Activated T-cell treated with anti-CD3 and anti-CD28 coated beads, Interleukin-2, amount 50 U/mL, for 48 hours (primary cell): Measurements from ENCODE around the gene ENG.
"Not testable (repeated sequence)": the region's sequence is repeated elsewhere in the genome, so short reads cannot be mapped to it uniquely, and the experiment has no call there.

Source experiments
- DNase-seq, 2 experiments: peaks; one replicate each; pipeline ENCODE4 v3.0.0-alpha.2; 2020

The ENG gene

GRCh38 chr9:127790094-127790855 is 64.2 kb downstream of the ENG start:
- DNase-seq = no peak

GRCh38 chr9:127789179-127789578 is 65.3 kb downstream of the ENG start:
- DNase-seq = no peak

GRCh38 chr9:127788337-127789011 is 66.0 kb downstream of the ENG start:
- DNase-seq = peak; percentile 83 to 85

GRCh38 chr9:127786773-127787104 is 67.7 kb downstream of the ENG start:
- DNase-seq = no peak

- DNase-seq = peak; percentile 96 to 97
Measured at GRCh38 chr9:127785933-127786772, 68.3 kb downstream of the ENG start, which contains the start of gene CDK9. Gene CDK9, plus strand, starts transcription at chr9:127786034. Its CDS starts 115 bp downstream, at chr9:127786149.

GRCh38 chr9:127785023-127785932 is 69.2 kb downstream of the ENG start:
- peak; percentile 94 for DNase-seq

- DNase-seq = peak; percentile 83 to 84
Measured at GRCh38 chr9:127783111-127784008, 71.1 kb downstream of the ENG start.

GRCh38 chr9:127781806-127782205 is 72.7 kb downstream of the ENG start:
- DNase-seq = peak in 1 of 2 experiments; percentile 38

GRCh38 chr9:127780909-127781308 is 73.5 kb downstream of the ENG start:
- DNase-seq = not testable (repeated sequence)

- peak in 1 of 2 experiments; percentile 36 for DNase-seq
Measured at GRCh38 chr9:127780126-127780885, 74.2 kb downstream of the ENG start.

GRCh38 chr9:127779136-127779981 is 75.1 kb downstream of the ENG start:
- peak; percentile 74 to 76 for DNase-seq

GRCh38 chr9:127778280-127779135 is 76.0 kb downstream of the ENG start, which contains the start of gene SH2D3C:
Gene SH2D3C, minus strand, starts transcription at chr9:127778666. Its CDS starts 39 bp downstream, at chr9:127778627.
- DNase-seq = peak; percentile 73 to 76

GRCh38 chr9:127777368-127777980 is 77.0 kb downstream of the ENG start:
- peak in 1 of 2 experiments; percentile 46 for DNase-seq

GRCh38 chr9:127776924-127777289 is 77.6 kb downstream of the ENG start:
- peak; percentile 62 to 65 for DNase-seq

- peak; percentile 78 to 83 for DNase-seq
Measured at GRCh38 chr9:127776195-127776923, 78.1 kb downstream of the ENG start.

- no peak for DNase-seq
Measured at GRCh38 chr9:127773981-127774380, 80.5 kb downstream of the ENG start.

GRCh38 chr9:127773272-127773671 is 81.2 kb downstream of the ENG start:
- no peak for DNase-seq
